Coronary artery (tissue), 2 donors: ENCODE measurements around the gene AGRN.
"Not testable (repeated sequence)": the region's sequence is repeated elsewhere in the genome, so short reads cannot be mapped to it uniquely, and the experiment has no call there.

Source experiments
- DNase-seq: peaks from one replicate; pipeline ENCODE4 v3.0.0-alpha.2; 2017; ENCODE audit warnings: low spot score
- H3K27ac ChIP-seq, 2 donors: fragments of 200-600 bp; sonication (generic); one replicate each; pipeline ENCODE4 v1.5.1; 2016 to 2019
- H3K4me3 ChIP-seq: fragments of 200-600 bp; sonication (generic); 2 replicates; pipeline ENCODE4 v1.5.1; 2016; ENCODE audit warnings: mild to moderate bottlenecking, moderate library complexity
- TF ChIP-seq, protein P1 (sequence below): fragments of 200-600 bp; sonication (generic); IDR thresholded peaks from one replicate; pipeline ENCODE4 v1.5.1; 2019; ENCODE audit warnings: antibody characterized with exemption

Gene AGRN

DNA sequence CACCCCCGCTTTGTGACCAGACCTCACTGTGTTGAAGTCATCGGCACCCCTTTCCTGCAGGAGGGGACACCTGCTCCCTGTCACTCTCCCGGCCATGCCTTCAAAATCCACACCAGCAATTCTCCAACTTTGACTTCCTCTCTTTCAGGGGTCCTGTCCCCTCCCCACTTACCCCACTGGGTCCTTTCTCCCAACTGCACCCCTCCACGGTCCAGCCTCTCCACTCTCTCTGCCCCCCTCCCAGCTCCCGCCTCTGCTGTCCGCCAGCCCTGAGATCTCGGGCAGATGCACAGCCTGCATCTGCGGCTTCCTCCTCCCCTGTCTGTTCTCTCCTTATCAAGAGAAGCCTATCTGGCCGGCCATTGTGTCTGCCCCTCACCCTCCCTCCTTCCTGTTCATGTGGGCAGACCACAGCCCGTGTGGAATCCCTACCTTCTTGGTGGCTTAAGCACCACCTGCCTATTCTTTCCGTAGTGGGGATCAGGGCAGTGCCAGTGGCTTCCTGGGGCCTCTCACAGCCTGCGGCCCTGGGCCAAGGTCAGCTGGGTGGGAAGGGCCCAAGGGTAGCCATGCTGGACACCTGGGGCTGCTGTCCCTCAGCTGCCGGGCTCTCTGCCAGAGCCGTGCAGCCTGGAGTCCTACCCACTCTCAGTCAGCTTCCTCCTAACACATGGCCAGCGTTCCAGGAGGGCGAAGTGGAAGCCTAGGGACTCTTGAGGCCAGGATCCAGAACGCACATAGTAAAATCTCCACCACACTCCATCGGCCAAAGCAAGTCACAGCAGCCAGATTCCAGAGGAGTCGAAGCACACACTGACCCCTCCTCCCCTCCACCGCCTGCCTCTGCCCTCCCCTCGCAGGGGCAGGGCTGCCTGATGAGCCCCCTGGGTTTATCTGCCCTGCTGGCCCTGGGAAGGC, 14.9 kb upstream of the AGRN start:
- DNase-seq, result peak; percentile 74
- Histone ChIP-seq H3K4me3 (no peak overlapping the region), H3K27ac (no peak overlapping the region)
- TF ChIP-seq, protein P1, sequence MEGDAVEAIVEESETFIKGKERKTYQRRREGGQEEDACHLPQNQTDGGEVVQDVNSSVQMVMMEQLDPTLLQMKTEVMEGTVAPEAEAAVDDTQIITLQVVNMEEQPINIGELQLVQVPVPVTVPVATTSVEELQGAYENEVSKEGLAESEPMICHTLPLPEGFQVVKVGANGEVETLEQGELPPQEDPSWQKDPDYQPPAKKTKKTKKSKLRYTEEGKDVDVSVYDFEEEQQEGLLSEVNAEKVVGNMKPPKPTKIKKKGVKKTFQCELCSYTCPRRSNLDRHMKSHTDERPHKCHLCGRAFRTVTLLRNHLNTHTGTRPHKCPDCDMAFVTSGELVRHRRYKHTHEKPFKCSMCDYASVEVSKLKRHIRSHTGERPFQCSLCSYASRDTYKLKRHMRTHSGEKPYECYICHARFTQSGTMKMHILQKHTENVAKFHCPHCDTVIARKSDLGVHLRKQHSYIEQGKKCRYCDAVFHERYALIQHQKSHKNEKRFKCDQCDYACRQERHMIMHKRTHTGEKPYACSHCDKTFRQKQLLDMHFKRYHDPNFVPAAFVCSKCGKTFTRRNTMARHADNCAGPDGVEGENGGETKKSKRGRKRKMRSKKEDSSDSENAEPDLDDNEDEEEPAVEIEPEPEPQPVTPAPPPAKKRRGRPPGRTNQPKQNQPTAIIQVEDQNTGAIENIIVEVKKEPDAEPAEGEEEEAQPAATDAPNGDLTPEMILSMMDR, result no peak

GRCh38 chr1:1005774-1006304, 14.1 kb upstream of the AGRN start:
- TF ChIP-seq, protein P1, result no peak
- no peak overlapping the region for H3K4me3 ChIP-seq
- H3K27ac ChIP-seq, result no peak overlapping the region
- peak; percentile 71 for DNase-seq

DNA sequence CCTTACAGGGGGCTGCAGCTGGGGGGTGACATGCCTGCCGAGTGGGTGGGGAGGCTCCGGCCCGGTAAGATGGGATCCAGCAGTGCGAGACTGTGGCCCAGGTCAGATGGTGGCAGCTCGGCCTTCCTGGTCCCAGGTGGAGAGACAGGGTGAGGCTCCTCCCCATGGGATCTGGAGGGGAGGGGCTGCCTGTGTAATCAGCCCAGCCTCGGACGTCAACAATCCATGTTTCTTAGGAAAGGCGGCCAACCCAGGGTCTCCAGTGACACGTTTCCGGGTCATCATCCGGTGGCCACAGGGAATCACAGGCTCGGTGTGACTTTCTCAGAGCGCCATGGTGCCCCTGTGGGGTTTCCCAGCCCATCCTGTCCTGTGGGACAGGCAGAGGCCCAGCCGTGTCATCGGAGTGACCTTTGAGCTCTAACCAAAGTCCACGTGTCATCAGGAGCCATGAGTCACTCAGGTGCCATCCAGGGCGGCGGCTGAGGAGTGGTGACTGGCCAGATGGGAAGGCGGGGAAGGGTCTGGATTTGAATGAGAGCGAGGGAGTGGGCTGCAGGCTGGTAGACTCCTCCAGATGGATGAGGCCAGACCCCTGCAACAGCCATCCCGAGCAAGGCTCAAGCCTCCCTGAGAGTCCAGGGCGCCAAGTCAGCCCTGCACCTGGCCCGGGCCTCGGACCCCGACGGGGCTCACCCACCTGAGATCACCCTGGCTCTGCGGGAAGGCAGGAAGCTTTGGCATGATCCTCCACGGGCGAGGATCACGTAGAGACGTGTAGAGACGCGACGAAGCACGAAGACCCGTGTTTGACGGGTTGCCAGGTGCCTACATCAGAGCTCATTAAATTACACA, 13.4 kb upstream of the AGRN start:
- no peak overlapping the region for H3K27ac ChIP-seq
- peak; percentile 68 for DNase-seq

DNA sequence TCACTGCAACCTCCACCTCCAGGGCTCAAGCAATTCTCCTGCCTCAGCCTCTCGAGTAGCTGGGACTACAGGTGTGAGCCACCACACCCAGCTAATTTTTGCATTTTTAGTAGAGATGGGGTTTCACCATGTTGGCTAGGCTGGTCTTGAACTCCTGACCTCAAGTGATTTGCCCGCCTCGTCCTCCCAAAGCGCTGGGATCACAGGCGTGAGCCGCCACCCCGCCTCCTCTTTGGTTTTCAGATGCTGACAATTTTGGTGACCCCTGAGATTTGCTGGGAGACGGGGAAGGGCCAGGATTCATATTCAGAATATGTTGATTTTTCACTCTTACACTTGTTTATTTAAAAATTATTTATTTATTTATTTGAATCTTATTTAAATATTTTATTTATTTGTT, 9.8 kb upstream of the AGRN start:
- H3K4me3 ChIP-seq, H3K27ac ChIP-seq, DNase-seq: not testable (repeated sequence)

More for the DNA sequence above, 13.4 kb upstream of the AGRN start:
- TF ChIP-seq, protein P1, result no peak
- no peak overlapping the region for H3K4me3 ChIP-seq

DNA sequence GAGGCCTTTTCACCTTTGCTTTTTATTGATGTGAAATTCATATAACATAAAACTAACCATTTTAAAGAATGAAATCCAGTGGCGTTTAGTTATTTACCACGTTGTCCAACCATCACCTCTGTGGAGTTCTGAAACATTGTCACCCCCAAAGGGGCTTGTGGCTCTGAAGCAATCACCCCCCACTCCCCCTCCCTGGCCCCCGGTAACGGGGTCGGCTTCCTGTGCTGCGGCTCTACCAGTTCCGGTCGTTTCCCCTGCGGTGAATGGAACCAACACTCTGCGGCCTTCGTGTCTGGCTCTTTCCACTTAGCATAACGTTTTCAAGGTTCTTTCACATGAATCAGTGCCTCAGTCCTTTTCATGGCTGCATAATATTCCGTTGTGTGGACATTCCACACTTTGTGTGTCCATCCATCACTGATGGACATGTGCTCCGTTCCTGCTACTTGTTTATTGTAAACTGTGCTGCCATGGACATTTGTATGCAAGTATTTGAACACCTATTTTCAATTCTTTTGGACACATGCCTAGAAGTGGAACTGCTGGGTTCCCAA, 8.4 kb upstream of the AGRN start:
- TF ChIP-seq, protein P1, result no peak
- DNase-seq, result no peak
- no peak overlapping the region for H3K4me3 ChIP-seq
- H3K27ac ChIP-seq, result no peak overlapping the region

DNA sequence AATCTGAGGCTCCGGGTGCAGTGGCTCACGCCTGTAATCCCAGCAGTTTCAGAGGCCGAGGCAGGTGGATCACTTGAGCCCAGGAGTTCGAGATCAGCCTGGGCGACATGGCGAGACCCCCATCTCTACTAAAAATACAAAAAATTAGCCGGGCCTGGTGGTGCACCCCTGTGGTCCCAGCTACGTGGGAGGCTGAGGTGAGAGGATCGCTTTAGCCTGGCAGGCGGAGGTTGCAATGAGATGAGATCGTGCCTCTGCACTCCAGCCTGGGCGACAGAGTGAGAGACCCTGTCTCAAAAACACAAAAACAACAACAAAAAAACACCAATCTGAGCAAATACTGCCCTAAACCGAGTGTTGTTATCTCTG, 7.2 kb upstream of the AGRN start:
- not testable (repeated sequence) for DNase-seq
- peak overlapping the region; percentile 75 to 97 for H3K27ac ChIP-seq
- peak overlapping the region; percentile 80 for H3K4me3 ChIP-seq

- peak; percentile 95 for DNase-seq
- Histone ChIP-seq H3K27ac (peak within 1 kb of the TSS; percentile 75 to 97), H3K4me3 (peak within 1 kb of the TSS; percentile 80)
- TF ChIP-seq, protein P1, result no peak
Observed at GRCh38 chr1:1013105-1013921, 6.6 kb upstream of the AGRN start, which contains the start of gene ISG15. TSS of gene ISG15 (plus strand) at chr1:1013497. CDS start at chr1:1013574, 77 bp downstream.
